Esophagus squamous epithelium (tissue), 5 donors: ENCODE results near the gene ASAP2. TPM values are rescaled to one million over a fixed set of nuclear protein-coding genes. Genes with fewer than 3 reads are reported as not detected.
"Not testable (repeated sequence)": the region's sequence is repeated elsewhere in the genome, so short reads cannot be mapped to it uniquely, and the experiment has no call there.

Source experiments
- DNase-seq: peaks from one replicate; lab custom pipeline; 2025; lab: John Stamatoyannopoulos, UW
- H3K27ac ChIP-seq, 4 donors: fragments of 200-600 bp; sonication (generic); one replicate each; pipeline ENCODE4 v1.5.1; 2016 to 2019; ENCODE audit warnings: mild to moderate bottlenecking in 1 of 4
- H3K27me3 ChIP-seq, 4 donors: fragments of 200-600 bp; sonication (generic); 1 replicate in 3 of 4; 2 replicates in 1 of 4; pipeline versions ENCODE4 v1.5.1 to v1.6.0; 2017 to 2021; ENCODE audit warnings: antibody characterized with exemption in 1 of 4
- H3K36me3 ChIP-seq, 3 donors: fragments of 200-600 bp; sonication (generic); one replicate each; pipeline ENCODE4 v1.5.1; 2016 to 2019
- H3K4me1 ChIP-seq, 3 donors: fragments of 200-600 bp; sonication (generic); one replicate each; pipeline ENCODE4 v1.5.1; 2017 to 2019
- H3K4me3 ChIP-seq, 4 donors: fragments of 200-600 bp; sonication (generic); 1 replicate in 3 of 4; 2 replicates in 1 of 4; pipeline ENCODE4 v1.5.1; 2016 to 2019; ENCODE audit warnings: mild to moderate bottlenecking in 2 of 4, moderate library complexity in 1 of 4
- H3K9me3 ChIP-seq, 3 donors: fragments of 200-600 bp; sonication (generic); one replicate each; pipeline ENCODE4 v1.5.1; 2016 to 2019
- CTCF ChIP-seq, 6 experiments: fragments of 450-650 bp in 4 of 6; fragments of 200-600 bp in 2 of 6; sonication (generic) in 2 of 6; IDR thresholded peaks; one replicate each; pipeline ENCODE4 v1.5.1; 2016 to 2019; ENCODE audit warnings: antibody characterized with exemption in 6 of 6, mild to moderate bottlenecking in 4 of 6, moderate library complexity in 4 of 6
- POLR2A ChIP-seq, 4 donors: fragments of 450-650 bp; IDR thresholded peaks; one replicate each; pipeline ENCODE4 v1.6.1; 2017; ENCODE audit warnings: antibody characterized with exemption in 4 of 4, mild to moderate bottlenecking in 4 of 4, moderate library complexity in 3 of 4
- WGBS, 2 donors: methylation state at CpG; one replicate each; pipeline ENCODE4 v1.1.5; 2018; 5-methylcytosine and 5-hydroxymethylcytosine counted together
- intact Hi-C: fragments of 100-400 bp; cut with DNase I; formaldehyde crosslinking; loops from one replicate; pipeline ENCODE4 v1.15.0; 2022
- total RNA-seq, 4 donors: library from RNA; depleted of rRNA; stranded (reverse); fragments of >200 nt; gene quantifications; one replicate each; pipeline ENCODE4 v1.1.0, GENCODE V29; 2016
- donor health status: DM: yes; HTN: yes; CAD: no.

Gene ASAP2
- total RNA-seq, 4 donors from 2014 or later, result 3.3 to 15.3 (median 6.9) TPM

- Histone ChIP-seq H3K4me3 (no peak overlapping the region), H3K27ac (no peak overlapping the region), H3K9me3 (no peaks in the 10 kb centered on the region), H3K36me3 (peaks cover 0 to 48% (median 0%) of the 10 kb centered on the region in 3 donors), H3K4me1 (peaks cover 3 to 46% (median 9%) of the 10 kb centered on the region in 3 donors), H3K27me3 (no peaks in the 10 kb centered on the region)
- intact Hi-C loops, result no loop called here
- WGBS, 2 donors, result 89% methylated on average over 13 to 14 of the region's 14 CpGs
- DNase-seq, result no peak
- TF ChIP-seq POLR2A (IDR thresholded peaks at IDR 0.05) (no peak), CTCF (IDR thresholded peaks at IDR 0.05) (no peak)
Observed at GRCh38 chr2:9397201-9397600, 190.6 kb downstream of the ASAP2 start.

- Histone ChIP-seq H3K4me1 (peaks cover 3 to 36% (median 8%) of the 10 kb centered on the region in 3 donors), H3K36me3 (peaks cover 0 to 54% (median 0%) of the 10 kb centered on the region in 3 donors), H3K27ac (peak overlapping the region in 3 of 4 donors; percentile 19 to 69 (median 55))
- WGBS, 2 donors, result 91 to 93% methylated on average over 10 to 11 of the region's 11 CpGs
- DNase-seq, H3K9me3 ChIP-seq, intact Hi-C loops, H3K27me3 ChIP-seq, H3K4me3 ChIP-seq: not testable (repeated sequence)
Observed at GRCh38 chr2:9398251-9398650, 191.6 kb downstream of the ASAP2 start.

GRCh38 chr2:9398881-9399780 is 192.5 kb downstream of the ASAP2 start:
- peaks cover 3 to 39% (median 6%) of the 10 kb centered on the region in 3 donors for H3K4me1 ChIP-seq
- no peaks in the 10 kb centered on the region for H3K9me3 ChIP-seq
- no peak overlapping the region for H3K4me3 ChIP-seq
- H3K27me3 ChIP-seq, result no peaks in the 10 kb centered on the region
- peaks cover 0 to 62% (median 0%) of the 10 kb centered on the region in 3 donors for H3K36me3 ChIP-seq
- 66 to 83% methylated on average over 10 to 17 of the region's 20 CpGs for WGBS, 2 donors
- peak overlapping the region in 3 of 4 donors; percentile 35 to 87 (median 73) for H3K27ac ChIP-seq
- intact Hi-C loops, result no loop called here
- DNase-seq, result no peak
- TF ChIP-seq CTCF (IDR thresholded peaks at IDR 0.05), result no peak
- TF ChIP-seq POLR2A (IDR thresholded peaks at IDR 0.05), result no peak

- intact Hi-C loops, result no loop called here
- H3K4me1 ChIP-seq, result peaks cover 3 to 44% (median 7%) of the 10 kb centered on the region in 3 donors
- H3K4me3 ChIP-seq, result no peak overlapping the region
- TF ChIP-seq CTCF (IDR thresholded peaks at IDR 0.05) (no peak), POLR2A (IDR thresholded peaks at IDR 0.05) (no peak)
- no peaks in the 10 kb centered on the region for H3K9me3 ChIP-seq
- WGBS, 2 donors, result 63 to 83% methylated on average over 4 to 9 of the region's 12 CpGs
- no peaks in the 10 kb centered on the region for H3K27me3 ChIP-seq
- H3K36me3 ChIP-seq, result peaks cover 0 to 59% (median 0%) of the 10 kb centered on the region in 3 donors
- H3K27ac ChIP-seq, result peak overlapping the region; percentile 11 to 74 (median 54)
- DNase-seq, result no peak
Observed at GRCh38 chr2:9400268-9401058, 193.9 kb downstream of the ASAP2 start.

GRCh38 chr2:9401059-9401547 is 194.5 kb downstream of the ASAP2 start:
- H3K9me3 ChIP-seq, result no peaks in the 10 kb centered on the region
- intact Hi-C loops, result no loop called here
- DNase-seq, result no peak
- H3K27me3 ChIP-seq, result no peaks in the 10 kb centered on the region
- H3K4me3 ChIP-seq, result no peak overlapping the region
- H3K27ac ChIP-seq, result peak overlapping the region in 2 of 4 donors; percentile 10 to 73
- H3K36me3 ChIP-seq, result peaks cover 0 to 57% (median 0%) of the 10 kb centered on the region in 3 donors
- H3K4me1 ChIP-seq, result peaks cover 3 to 44% (median 7%) of the 10 kb centered on the region in 3 donors
- TF ChIP-seq CTCF (IDR thresholded peaks at IDR 0.05) (no peak), POLR2A (IDR thresholded peaks at IDR 0.05) (no peak)
- 84 to 90% methylated on average over 2 to 6 of the region's 12 CpGs for WGBS, 2 donors
